Measurements from ENCODE around the gene TMEM165.

The TMEM165 gene

GRCh38 chr4:55386073-55386472, 9.7 kb upstream of the TMEM165 start:
- POLR2A ChIA-PET = interaction anchor here (1.5 kb wide), 1 partner anchor 9 kb away, joined by 8 read pairs; the partner anchor contains the start of gene TMEM165
- TF ChIP-seq ZNF623 (tag by site-specific recombination; IDR thresholded peaks at IDR 0.05) (no peak), ZNF140 (tag by site-specific recombination; IDR thresholded peaks at IDR 0.05) (no peak), TRIM28 (IDR thresholded peaks at IDR 0.05; ENCODE audit: borderline replicate concordance, low read length) (no peak), ZNF76 (tag by site-specific recombination; IDR thresholded peaks at IDR 0.05; ENCODE audit: borderline replicate concordance, low read depth) (0 out of 2 replicates have a peak, but pooled peaks have one; percentile 23), SCRT2 (tag by site-specific recombination; IDR thresholded peaks at IDR 0.05) (0 out of 2 replicates have a peak, but pooled peaks have one; percentile 25), ZNF280D (tag by site-specific recombination; IDR thresholded peaks at IDR 0.05) (no peak), ZXDB (tag by site-specific recombination; IDR thresholded peaks at IDR 0.05) (no peak)
- TF ChIP-seq, protein P1, sequence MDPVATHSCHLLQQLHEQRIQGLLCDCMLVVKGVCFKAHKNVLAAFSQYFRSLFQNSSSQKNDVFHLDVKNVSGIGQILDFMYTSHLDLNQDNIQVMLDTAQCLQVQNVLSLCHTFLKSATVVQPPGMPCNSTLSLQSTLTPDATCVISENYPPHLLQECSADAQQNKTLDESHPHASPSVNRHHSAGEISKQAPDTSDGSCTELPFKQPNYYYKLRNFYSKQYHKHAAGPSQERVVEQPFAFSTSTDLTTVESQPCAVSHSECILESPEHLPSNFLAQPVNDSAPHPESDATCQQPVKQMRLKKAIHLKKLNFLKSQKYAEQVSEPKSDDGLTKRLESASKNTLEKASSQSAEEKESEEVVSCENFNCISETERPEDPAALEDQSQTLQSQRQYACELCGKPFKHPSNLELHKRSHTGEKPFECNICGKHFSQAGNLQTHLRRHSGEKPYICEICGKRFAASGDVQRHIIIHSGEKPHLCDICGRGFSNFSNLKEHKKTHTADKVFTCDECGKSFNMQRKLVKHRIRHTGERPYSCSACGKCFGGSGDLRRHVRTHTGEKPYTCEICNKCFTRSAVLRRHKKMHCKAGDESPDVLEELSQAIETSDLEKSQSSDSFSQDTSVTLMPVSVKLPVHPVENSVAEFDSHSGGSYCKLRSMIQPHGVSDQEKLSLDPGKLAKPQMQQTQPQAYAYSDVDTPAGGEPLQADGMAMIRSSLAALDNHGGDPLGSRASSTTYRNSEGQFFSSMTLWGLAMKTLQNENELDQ (tag by site-specific recombination; IDR thresholded peaks at IDR 0.05; ENCODE audit: low read depth) = no peak
- TF ChIP-seq, protein P2, sequence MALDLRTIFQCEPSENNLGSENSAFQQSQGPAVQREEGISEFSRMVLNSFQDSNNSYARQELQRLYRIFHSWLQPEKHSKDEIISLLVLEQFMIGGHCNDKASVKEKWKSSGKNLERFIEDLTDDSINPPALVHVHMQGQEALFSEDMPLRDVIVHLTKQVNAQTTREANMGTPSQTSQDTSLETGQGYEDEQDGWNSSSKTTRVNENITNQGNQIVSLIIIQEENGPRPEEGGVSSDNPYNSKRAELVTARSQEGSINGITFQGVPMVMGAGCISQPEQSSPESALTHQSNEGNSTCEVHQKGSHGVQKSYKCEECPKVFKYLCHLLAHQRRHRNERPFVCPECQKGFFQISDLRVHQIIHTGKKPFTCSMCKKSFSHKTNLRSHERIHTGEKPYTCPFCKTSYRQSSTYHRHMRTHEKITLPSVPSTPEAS (tag by site-specific recombination; IDR thresholded peaks at IDR 0.05) = no peak
- CTCF ChIA-PET = interaction anchor here (0.5 kb wide), 1 partner anchor 1119 kb away, joined by 3 read pairs; no protein-coding TSS in a partner anchor
- H3K4me3 ChIP-seq (ENCODE audit: low read depth, low read length) = no peak overlapping the region
- no peaks in the 10 kb centered on the region for H3K9me3 ChIP-seq (ENCODE audit: control insufficient read depth, insufficient read depth, low read depth, low read length)
- H3K4me1 ChIP-seq (ENCODE audit: control insufficient read depth, insufficient read depth, low read length) = no peaks in the 10 kb centered on the region
- no peaks in the 10 kb centered on the region for H3K36me3 ChIP-seq (ENCODE audit: control insufficient read depth in 2 of 2, insufficient read depth in 1 of 2, low read length in 2 of 2)
- no peak overlapping the region for H3K27ac ChIP-seq (ENCODE audit: extremely low read depth, low read depth, low read length)

DNA sequence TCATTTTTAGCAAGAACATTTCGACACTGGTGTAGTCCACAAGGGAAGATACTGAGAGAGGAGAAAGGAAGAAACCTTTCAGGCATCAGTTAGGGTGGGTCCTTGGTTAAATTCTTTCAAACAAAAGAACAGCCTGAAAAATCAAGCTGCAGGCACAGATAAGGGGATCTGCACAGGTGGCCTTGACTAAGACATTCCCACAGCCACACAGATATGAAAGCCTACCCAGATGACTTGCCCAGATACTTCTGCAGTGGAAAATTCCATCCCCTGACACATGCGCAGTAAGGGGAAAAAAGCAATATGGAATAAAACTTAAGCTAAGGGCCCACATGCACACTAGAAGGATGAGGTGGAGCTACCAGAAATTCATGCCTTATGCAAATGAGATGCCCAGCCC, 8.9 kb upstream of the TMEM165 start:
- POLR2A ChIA-PET = interaction anchor here (1.5 kb wide), 1 partner anchor 8 kb away, joined by 8 read pairs; the partner anchor contains the start of gene TMEM165
- CTCF ChIA-PET = interaction anchor here (0.7 to 0.8 kb wide), 2 partner anchors 9 to 34 kb away, joined by 3 read pairs; no protein-coding TSS in a partner anchor

More for the DNA sequence above, 8.9 kb upstream of the TMEM165 start:
- Histone ChIP-seq H3K27ac (ENCODE audit: extremely low read depth, low read depth, low read length) (no peak overlapping the region), H3K4me1 (ENCODE audit: control insufficient read depth, insufficient read depth, low read length) (no peaks in the 10 kb centered on the region), H3K9me3 (ENCODE audit: control insufficient read depth, insufficient read depth, low read depth, low read length) (no peaks in the 10 kb centered on the region), H3K4me3 (ENCODE audit: low read depth, low read length) (no peak overlapping the region), H3K36me3 (ENCODE audit: control insufficient read depth in 2 of 2, insufficient read depth in 1 of 2, low read length in 2 of 2) (no peaks in the 10 kb centered on the region)
- no peak for TF ChIP-seq ZNF112 (tag by site-specific recombination; IDR thresholded peaks at IDR 0.05)
- TF ChIP-seq, protein P3, sequence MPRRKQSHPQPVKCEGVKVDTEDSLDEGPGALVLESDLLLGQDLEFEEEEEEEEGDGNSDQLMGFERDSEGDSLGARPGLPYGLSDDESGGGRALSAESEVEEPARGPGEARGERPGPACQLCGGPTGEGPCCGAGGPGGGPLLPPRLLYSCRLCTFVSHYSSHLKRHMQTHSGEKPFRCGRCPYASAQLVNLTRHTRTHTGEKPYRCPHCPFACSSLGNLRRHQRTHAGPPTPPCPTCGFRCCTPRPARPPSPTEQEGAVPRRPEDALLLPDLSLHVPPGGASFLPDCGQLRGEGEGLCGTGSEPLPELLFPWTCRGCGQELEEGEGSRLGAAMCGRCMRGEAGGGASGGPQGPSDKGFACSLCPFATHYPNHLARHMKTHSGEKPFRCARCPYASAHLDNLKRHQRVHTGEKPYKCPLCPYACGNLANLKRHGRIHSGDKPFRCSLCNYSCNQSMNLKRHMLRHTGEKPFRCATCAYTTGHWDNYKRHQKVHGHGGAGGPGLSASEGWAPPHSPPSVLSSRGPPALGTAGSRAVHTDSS (tag by site-specific recombination; IDR thresholded peaks at IDR 0.05) = no peak
- TF ChIP-seq KLF1 (tag by site-specific recombination; IDR thresholded peaks at IDR 0.05) = no peak
- TF ChIP-seq, protein P4, sequence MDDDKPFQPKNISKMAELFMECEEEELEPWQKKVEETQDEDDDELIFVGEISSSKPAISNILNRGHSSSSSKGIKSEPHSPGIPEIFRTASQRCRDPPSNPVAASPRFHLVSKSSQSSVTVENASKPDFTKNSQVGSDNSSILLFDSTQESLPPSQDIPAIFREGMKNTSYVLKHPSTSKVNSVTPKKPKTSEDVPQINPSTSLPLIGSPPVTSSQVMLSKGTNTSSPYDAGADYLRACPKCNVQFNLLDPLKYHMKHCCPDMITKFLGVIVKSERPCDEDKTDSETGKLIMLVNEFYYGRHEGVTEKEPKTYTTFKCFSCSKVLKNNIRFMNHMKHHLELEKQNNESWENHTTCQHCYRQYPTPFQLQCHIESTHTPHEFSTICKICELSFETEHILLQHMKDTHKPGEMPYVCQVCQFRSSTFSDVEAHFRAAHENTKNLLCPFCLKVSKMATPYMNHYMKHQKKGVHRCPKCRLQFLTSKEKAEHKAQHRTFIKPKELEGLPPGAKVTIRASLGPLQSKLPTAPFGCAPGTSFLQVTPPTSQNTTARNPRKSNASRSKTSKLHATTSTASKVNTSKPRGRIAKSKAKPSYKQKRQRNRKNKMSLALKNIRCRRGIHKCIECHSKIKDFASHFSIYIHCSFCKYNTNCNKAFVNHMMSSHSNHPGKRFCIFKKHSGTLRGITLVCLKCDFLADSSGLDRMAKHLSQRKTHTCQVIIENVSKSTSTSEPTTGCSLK (tag by site-specific recombination; IDR thresholded peaks at IDR 0.05) = no peak
- TF ChIP-seq ZFP3 (tag by site-specific recombination; IDR thresholded peaks at IDR 0.05; ENCODE audit: low read depth) = no peak
- no peak for TF ChIP-seq ZNF670 (tag by site-specific recombination; IDR thresholded peaks at IDR 0.05; ENCODE audit: low read depth)
- no peak for TF ChIP-seq WT1 (tag by site-specific recombination; IDR thresholded peaks at IDR 0.05)
- no peak for TF ChIP-seq ZNF394 (tag by site-specific recombination; IDR thresholded peaks at IDR 0.05; ENCODE audit: borderline replicate concordance)

Measured in HEK293 (cell line).